GM23338 (cell line): ENCODE measurements around the gene LRRC37B. TPM values are rescaled to one million over a fixed set of nuclear protein-coding genes. Genes with fewer than 3 reads are reported as not detected.
"Not testable (repeated sequence)": the region's sequence is repeated elsewhere in the genome, so short reads cannot be mapped to it uniquely, and the experiment has no call there.

Source experiments
- ATAC-seq: fragments of 200-7000 bp; cut with Tn5 transposase; 3 replicates; pipeline ENCODE4 v1.9.1; 2020
- DNase-seq: peaks from one replicate; pipeline ENCODE4 v3.0.0-alpha.2; 2015; ENCODE audit warnings: low spot score
- H2AFZ ChIP-seq: fragments of 200-600 bp; sonication (generic); 2 replicates; pipeline ENCODE4 v1.8.0; 2016; ENCODE audit warnings: antibody characterized with exemption, mild to moderate bottlenecking, moderate library complexity
- H3F3A ChIP-seq: fragments of 200-600 bp; sonication (generic); replicated peaks from 2 replicates; pipeline ENCODE4 v1.8.0; 2017; ENCODE audit warnings: antibody characterized with exemption, mixed run types, low read depth
- H3K27ac ChIP-seq: fragments of 200-600 bp; sonication (generic); 2 replicates; pipeline ENCODE4 v1.6.1; 2016; ENCODE audit warnings: low read depth
- H3K27me3 ChIP-seq: fragments of 200-600 bp; sonication (generic); 2 replicates; pipeline ENCODE4 v1.8.0; 2016; ENCODE audit warnings: mild to moderate bottlenecking, mixed run types, moderate library complexity; ENCODE audit not compliant: insufficient read depth
- H3K36me3 ChIP-seq: fragments of 200-600 bp; sonication (generic); 2 replicates; pipeline ENCODE4 v1.8.0; 2016; ENCODE audit warnings: mild to moderate bottlenecking; ENCODE audit not compliant: insufficient read depth
- H3K4me1 ChIP-seq: fragments of 200-600 bp; sonication (generic); 2 replicates; pipeline ENCODE4 v1.8.0; 2016; ENCODE audit warnings: mild to moderate bottlenecking, moderate library complexity; ENCODE audit not compliant: insufficient read depth
- H3K4me2 ChIP-seq: fragments of 200-600 bp; sonication (generic); 2 replicates; pipeline ENCODE4 v1.7.1; 2017; ENCODE audit warnings: mixed run types
- H3K4me3 ChIP-seq: fragments of 200-600 bp; sonication (generic); 2 replicates; pipeline ENCODE4 v1.6.1; 2016; ENCODE audit warnings: mixed run types
- H3K79me2 ChIP-seq: fragments of 200-600 bp; sonication (generic); replicated peaks from 2 replicates; pipeline ENCODE4 v1.8.0; 2017; ENCODE audit warnings: mild to moderate bottlenecking; ENCODE audit not compliant: insufficient read depth
- H3K9me2 ChIP-seq: fragments of 200-600 bp; sonication (generic); 2 replicates; pipeline ENCODE4 v1.8.0; 2017; ENCODE audit not compliant: insufficient read depth
- H4K20me1 ChIP-seq: fragments of 200-600 bp; sonication (generic); replicated peaks from 2 replicates; pipeline ENCODE4 v1.8.0; 2017; ENCODE audit warnings: mild to moderate bottlenecking; ENCODE audit not compliant: insufficient read depth
- H3K27ac Mint-ChIP-seq: 2 replicates; pipeline ENCODE4 v1.8.0; 2020; ENCODE audit warnings: inconsistent platforms, mild to moderate bottlenecking, moderate library complexity, mixed read lengths
- H3K27me3 Mint-ChIP-seq: 3 replicates; pipeline ENCODE4 v1.8.0; 2022; ENCODE audit warnings: low read depth, mild to moderate bottlenecking, moderate library complexity, mixed read lengths, inconsistent platforms; ENCODE audit not compliant: insufficient read depth, poor library complexity
- H3K36me3 Mint-ChIP-seq: 3 replicates; pipeline ENCODE4 v1.8.0; 2021; ENCODE audit warnings: low read depth, mild to moderate bottlenecking, inconsistent platforms, moderate library complexity, mixed read lengths
- H3K4me1 Mint-ChIP-seq: 3 replicates; pipeline ENCODE4 v1.8.0; 2020; ENCODE audit warnings: mild to moderate bottlenecking, inconsistent platforms, mixed read lengths
- H3K4me3 Mint-ChIP-seq: 3 replicates; pipeline ENCODE4 v1.8.0; 2021; ENCODE audit warnings: moderate library complexity, mild to moderate bottlenecking, inconsistent platforms, mixed read lengths
- H3K9me3 Mint-ChIP-seq: 3 replicates; pipeline ENCODE4 v1.8.0; 2020; ENCODE audit warnings: moderate library complexity, mild to moderate bottlenecking, inconsistent platforms, mixed read lengths
- EZH2 ChIP-seq: fragments of 200-600 bp; sonication (generic); IDR thresholded peaks from one replicate; pipeline ENCODE4 v1.8.0; 2017; ENCODE audit warnings: antibody characterized with exemption, mild to moderate bottlenecking, low read depth; ENCODE audit not compliant: unreplicated experiment
- polyA plus RNA-seq: library from polyadenylated mRNA; unstranded; fragments of >200 nt; fragmentation: Nextera tagmentation; extraction: Ambion mirVana; gene quantifications from 2 replicates; pipeline ENCODE4 v1.2.1, GENCODE V29; 2016
- total RNA-seq: library from RNA; depleted of rRNA; stranded (reverse); fragments of >200 nt; shearing (Covaris generic); gene quantifications from 2 replicates; pipeline ENCODE4 v1.2.3, GENCODE V29; 2014
- TF ChIP-seq, protein P1 (sequence below): fragments of 250-450 bp; sonication (Bioruptor Pico); IDR thresholded peaks from 2 replicates; pipeline ENCODE4 v1.5.0; 2020; ENCODE audit warnings: mild to moderate bottlenecking, moderate library complexity

LRRC37B gene
- total and polyA plus RNA-seq, 2 experiments from 2014 or later = 21.4 to 24.3 TPM

DNA sequence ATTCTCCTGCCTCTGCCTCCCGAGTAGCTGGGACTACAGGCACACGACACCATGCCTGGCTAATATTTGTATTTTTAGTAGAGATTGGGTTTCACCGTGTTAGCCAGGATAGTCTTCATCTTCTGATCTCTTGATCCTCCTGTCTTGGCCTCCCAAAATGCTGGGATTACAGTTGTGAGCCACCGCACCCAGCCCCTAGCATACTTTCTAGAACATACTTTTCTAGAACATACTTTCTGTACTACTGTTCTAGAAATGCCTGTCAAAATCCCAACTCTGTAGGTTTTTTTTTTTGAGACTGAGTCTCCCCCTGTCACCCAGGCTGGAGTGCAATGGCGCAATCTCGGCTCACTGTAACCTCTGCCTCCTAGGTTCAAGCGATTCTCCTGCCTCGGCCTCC lies 43.1 kb upstream of the LRRC37B start:
- H3K27me3 ChIP-seq, H3K27ac ChIP-seq, H3F3A ChIP-seq, H3K4me3 Mint-ChIP-seq, H3K27me3 Mint-ChIP-seq, H3K27ac Mint-ChIP-seq, H3K4me2 ChIP-seq, H3K9me3 Mint-ChIP-seq, H3K9me2 ChIP-seq, ATAC-seq, H3K4me1 ChIP-seq, H3K4me1 Mint-ChIP-seq, DNase-seq, H2AFZ ChIP-seq, H3K4me3 ChIP-seq: not testable (repeated sequence)
- Histone ChIP-seq H3K79me2 (peaks cover 55% of the 10 kb centered on the region), H4K20me1 (peaks cover 12% of the 10 kb centered on the region; the same call in 1 of the 2 replicates), H3K36me3 (peaks cover 21% of the 10 kb centered on the region; the same call in 1 of the 2 replicates)
- peaks cover 75% of the 10 kb centered on the region for H3K36me3 Mint-ChIP-seq

GRCh38 chr17:31967648-31968047 lies 39.5 kb upstream of the LRRC37B start:
- Histone ChIP-seq H3K4me2 (no peak overlapping the region), H3K4me1 (no peaks in the 10 kb centered on the region), H3K9me2 (no peaks in the 10 kb centered on the region), H3K27me3 (no peaks in the 10 kb centered on the region), H3F3A (peaks cover 6% of the 10 kb centered on the region; the same call in 1 of the 2 replicates), H2AFZ (no peak overlapping the region), H3K4me3 (no peak overlapping the region), H3K36me3 (peaks cover 21% of the 10 kb centered on the region; the same call in 1 of the 2 replicates), H3K79me2 (peaks cover 37% of the 10 kb centered on the region), H4K20me1 (peaks cover 10% of the 10 kb centered on the region), H3K27ac (no peak overlapping the region)
- no peak for DNase-seq
- no peak for TF ChIP-seq EZH2
- TF ChIP-seq, protein P1, sequence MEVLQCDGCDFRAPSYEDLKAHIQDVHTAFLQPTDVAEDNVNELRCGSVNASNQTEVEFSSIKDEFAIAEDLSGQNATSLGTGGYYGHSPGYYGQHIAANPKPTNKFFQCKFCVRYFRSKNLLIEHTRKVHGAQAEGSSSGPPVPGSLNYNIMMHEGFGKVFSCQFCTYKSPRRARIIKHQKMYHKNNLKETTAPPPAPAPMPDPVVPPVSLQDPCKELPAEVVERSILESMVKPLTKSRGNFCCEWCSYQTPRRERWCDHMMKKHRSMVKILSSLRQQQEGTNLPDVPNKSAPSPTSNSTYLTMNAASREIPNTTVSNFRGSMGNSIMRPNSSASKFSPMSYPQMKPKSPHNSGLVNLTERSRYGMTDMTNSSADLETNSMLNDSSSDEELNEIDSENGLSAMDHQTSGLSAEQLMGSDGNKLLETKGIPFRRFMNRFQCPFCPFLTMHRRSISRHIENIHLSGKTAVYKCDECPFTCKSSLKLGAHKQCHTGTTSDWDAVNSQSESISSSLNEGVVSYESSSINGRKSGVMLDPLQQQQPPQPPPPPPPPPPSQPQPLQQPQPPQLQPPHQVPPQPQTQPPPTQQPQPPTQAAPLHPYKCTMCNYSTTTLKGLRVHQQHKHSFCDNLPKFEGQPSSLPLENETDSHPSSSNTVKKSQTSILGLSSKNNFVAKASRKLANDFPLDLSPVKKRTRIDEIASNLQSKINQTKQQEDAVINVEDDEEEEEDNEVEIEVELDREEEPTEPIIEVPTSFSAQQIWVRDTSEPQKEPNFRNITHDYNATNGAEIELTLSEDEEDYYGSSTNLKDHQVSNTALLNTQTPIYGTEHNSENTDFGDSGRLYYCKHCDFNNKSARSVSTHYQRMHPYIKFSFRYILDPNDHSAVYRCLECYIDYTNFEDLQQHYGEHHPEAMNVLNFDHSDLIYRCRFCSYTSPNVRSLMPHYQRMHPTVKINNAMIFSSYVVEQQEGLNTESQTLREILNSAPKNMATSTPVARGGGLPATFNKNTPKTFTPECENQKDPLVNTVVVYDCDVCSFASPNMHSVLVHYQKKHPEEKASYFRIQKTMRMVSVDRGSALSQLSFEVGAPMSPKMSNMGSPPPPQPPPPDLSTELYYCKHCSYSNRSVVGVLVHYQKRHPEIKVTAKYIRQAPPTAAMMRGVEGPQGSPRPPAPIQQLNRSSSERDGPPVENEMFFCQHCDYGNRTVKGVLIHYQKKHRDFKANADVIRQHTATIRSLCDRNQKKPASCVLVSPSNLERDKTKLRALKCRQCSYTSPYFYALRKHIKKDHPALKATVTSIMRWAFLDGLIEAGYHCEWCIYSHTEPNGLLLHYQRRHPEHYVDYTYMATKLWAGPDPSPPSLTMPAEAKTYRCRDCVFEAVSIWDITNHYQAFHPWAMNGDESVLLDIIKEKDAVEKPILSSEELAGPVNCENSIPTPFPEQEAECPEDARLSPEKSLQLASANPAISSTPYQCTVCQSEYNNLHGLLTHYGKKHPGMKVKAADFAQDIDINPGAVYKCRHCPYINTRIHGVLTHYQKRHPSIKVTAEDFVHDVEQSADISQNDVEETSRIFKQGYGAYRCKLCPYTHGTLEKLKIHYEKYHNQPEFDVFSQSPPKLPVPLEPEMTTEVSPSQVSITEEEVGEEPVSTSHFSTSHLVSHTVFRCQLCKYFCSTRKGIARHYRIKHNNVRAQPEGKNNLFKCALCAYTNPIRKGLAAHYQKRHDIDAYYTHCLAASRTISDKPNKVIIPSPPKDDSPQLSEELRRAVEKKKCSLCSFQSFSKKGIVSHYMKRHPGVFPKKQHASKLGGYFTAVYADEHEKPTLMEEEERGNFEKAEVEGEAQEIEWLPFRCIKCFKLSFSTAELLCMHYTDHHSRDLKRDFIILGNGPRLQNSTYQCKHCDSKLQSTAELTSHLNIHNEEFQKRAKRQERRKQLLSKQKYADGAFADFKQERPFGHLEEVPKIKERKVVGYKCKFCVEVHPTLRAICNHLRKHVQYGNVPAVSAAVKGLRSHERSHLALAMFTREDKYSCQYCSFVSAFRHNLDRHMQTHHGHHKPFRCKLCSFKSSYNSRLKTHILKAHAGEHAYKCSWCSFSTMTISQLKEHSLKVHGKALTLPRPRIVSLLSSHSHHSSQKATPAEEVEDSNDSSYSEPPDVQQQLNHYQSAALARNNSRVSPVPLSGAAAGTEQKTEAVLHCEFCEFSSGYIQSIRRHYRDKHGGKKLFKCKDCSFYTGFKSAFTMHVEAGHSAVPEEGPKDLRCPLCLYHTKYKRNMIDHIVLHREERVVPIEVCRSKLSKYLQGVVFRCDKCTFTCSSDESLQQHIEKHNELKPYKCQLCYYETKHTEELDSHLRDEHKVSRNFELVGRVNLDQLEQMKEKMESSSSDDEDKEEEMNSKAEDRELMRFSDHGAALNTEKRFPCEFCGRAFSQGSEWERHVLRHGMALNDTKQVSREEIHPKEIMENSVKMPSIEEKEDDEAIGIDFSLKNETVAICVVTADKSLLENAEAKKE = no peak
- Mint-ChIP-seq H3K36me3 (peaks cover 56% of the 10 kb centered on the region), H3K9me3 (no peaks in the 10 kb centered on the region), H3K4me1 (no peaks in the 10 kb centered on the region), H3K27me3 (peaks cover 4% of the 10 kb centered on the region), H3K4me3 (no peak overlapping the region), H3K27ac (no peak overlapping the region)
- ATAC-seq = no peak

- H4K20me1 ChIP-seq, H3K4me3 Mint-ChIP-seq, H3F3A ChIP-seq, H3K4me2 ChIP-seq, H3K9me3 Mint-ChIP-seq, H3K4me1 ChIP-seq, H3K27me3 Mint-ChIP-seq, H3K27ac Mint-ChIP-seq, H3K9me2 ChIP-seq, DNase-seq, ATAC-seq, H2AFZ ChIP-seq, H3K4me1 Mint-ChIP-seq, H3K4me3 ChIP-seq, H3K27me3 ChIP-seq: not testable (repeated sequence)
- H3K27ac ChIP-seq = peak overlapping the region; percentile 28; the same call in 1 of the 2 replicates
- peaks cover 15% of the 10 kb centered on the region; the same call in 1 of the 2 replicates for H3K79me2 ChIP-seq
- H3K36me3 ChIP-seq = peaks cover 17% of the 10 kb centered on the region; the same call in 1 of the 2 replicates
- peaks cover 54% of the 10 kb centered on the region; the same call in 2 of the 3 replicates for H3K36me3 Mint-ChIP-seq
Measured at GRCh38 chr17:31970416-31970815, 36.8 kb upstream of the LRRC37B start.

- not testable (repeated sequence) for H3K4me1 ChIP-seq, H3K27me3 Mint-ChIP-seq, H2AFZ ChIP-seq, H3K4me1 Mint-ChIP-seq, H3K4me3 Mint-ChIP-seq, H3K9me3 Mint-ChIP-seq, H3F3A ChIP-seq, DNase-seq, H3K27ac Mint-ChIP-seq, H3K4me3 ChIP-seq, H3K9me2 ChIP-seq, H3K27me3 ChIP-seq, H3K27ac ChIP-seq, H3K79me2 ChIP-seq, H3K4me2 ChIP-seq, H4K20me1 ChIP-seq, ATAC-seq
- H3K36me3 Mint-ChIP-seq = peaks cover 46% of the 10 kb centered on the region
- peaks cover 26% of the 10 kb centered on the region; the same call in 1 of the 2 replicates for H3K36me3 ChIP-seq
Measured at GRCh38 chr17:31974269-31975071, 32.7 kb upstream of the LRRC37B start.
